Peyer's patch (tissue), 4 donors: ENCODE results near the gene RHBDL1.

Source experiments
- CTCF ChIP-seq, 6 experiments: fragments of 450-650 bp in 4 of 6; fragments of 200-600 bp in 2 of 6; sonication (generic) in 1 of 6; IDR thresholded peaks; one replicate each; pipeline ENCODE4 v1.5.1; 2017 to 2019; ENCODE audit warnings: antibody characterized with exemption in 6 of 6, mild to moderate bottlenecking in 3 of 6, moderate library complexity in 1 of 6
- POLR2A ChIP-seq, 2 donors: fragments of 450-650 bp; IDR thresholded peaks; one replicate each; pipeline ENCODE4 v1.5.1; 2017; ENCODE audit warnings: antibody characterized with exemption in 2 of 2, mild to moderate bottlenecking in 2 of 2, moderate library complexity in 2 of 2

GRCh38 chr16:644556-644955 is 30.9 kb upstream of the RHBDL1 start:
- TF ChIP-seq POLR2A (IDR thresholded peaks at IDR 0.05) (no peak), CTCF (IDR thresholded peaks at IDR 0.05) (no peak)
